B cell (primary cell): ENCODE results near the gene RAPGEF1. TPM values are rescaled to one million over a fixed set of nuclear protein-coding genes. Genes with fewer than 3 reads are reported as not detected.
A peak's percentile ranks its signal among the peaks of the same experiment; 100 is the strongest.

Experiments used
- ATAC-seq: fragments of 200-7000 bp; cut with Tn5 transposase; one replicate; pipeline ENCODE4 v1.10.0; 2021; ENCODE audit warnings: low read depth, mild to moderate bottlenecking, moderate number of reproducible peaks, moderate library complexity
- CTCF ChIA-PET: fragments of 350-600 bp; sonication (Branson Sonifier 250); formaldehyde crosslinking; loops from one replicate; lab custom pipeline; 2021; ENCODE audit warnings: antibody characterized with exemption, inconsistent platforms; lab: Charles Lee
- POLR2A ChIA-PET: fragments of 350-600 bp; sonication (Branson Sonifier 250); formaldehyde crosslinking; loops from one replicate; lab custom pipeline; 2021; ENCODE audit warnings: antibody characterized with exemption; lab: Charles Lee
- DNase-seq: peaks from one replicate; pipeline ENCODE4 v3.0.0; 2013
- H2AFZ ChIP-seq: 2 replicates; pipeline ENCODE4 v1.6.1; 2012; ENCODE audit warnings: mild to moderate bottlenecking, low read depth, low read length; ENCODE audit not compliant: insufficient read depth, poor library complexity, severe bottlenecking
- H3K27ac ChIP-seq, 2 donors: 1 replicate in 1 of 2; 2 replicates in 1 of 2; pipeline ENCODE4 v1.5.1; 2012 to 2013; ENCODE audit warnings: low read length in 2 of 2, mild to moderate bottlenecking in 2 of 2, moderate library complexity in 1 of 2
- H3K27me3 ChIP-seq, 4 experiments: fragments of 200-600 bp in 1 of 4; sonication (generic) in 1 of 4; replicated peaks in 1 of 4; 1 replicate in 2 of 4; 2 replicates in 2 of 4; pipeline versions ENCODE4 v1.6.1 to v1.7.0; 2013 to 2016; ENCODE audit warnings: low read length in 3 of 4, mild to moderate bottlenecking in 2 of 4, mixed read lengths in 1 of 4, moderate library complexity in 1 of 4; ENCODE audit not compliant: insufficient read depth in 4 of 4, control insufficient read depth in 3 of 4; ENCODE audit errors: control extremely low read depth in 1 of 4
- H3K36me3 ChIP-seq, 2 experiments: replicated peaks in 1 of 2; 1 replicate in 1 of 2; 2 replicates in 1 of 2; pipeline versions ENCODE4 v1.6.1 to v1.7.1; 2013; ENCODE audit warnings: low read length in 1 of 2; ENCODE audit not compliant: insufficient read depth in 2 of 2, control insufficient read depth in 1 of 2; ENCODE audit errors: control extremely low read depth in 1 of 2, extremely low read depth in 1 of 2
- H3K4me1 ChIP-seq, 2 donors: fragments of 200-600 bp in 1 of 2; sonication (generic) in 1 of 2; 1 replicate in 1 of 2; 2 replicates in 1 of 2; pipeline versions ENCODE4 v1.5.1 to v1.6.1; 2013 to 2017; ENCODE audit warnings: low read length in 2 of 2; ENCODE audit not compliant: control insufficient read depth in 2 of 2, insufficient read depth in 2 of 2
- H3K4me2 ChIP-seq: replicated peaks from 2 replicates; pipeline ENCODE3; 2012; ENCODE audit warnings: mild to moderate bottlenecking, low read depth, low read length; ENCODE audit not compliant: poor library complexity, severe bottlenecking
- H3K4me3 ChIP-seq, 5 experiments: fragments of 200-600 bp in 1 of 5; sonication (generic) in 1 of 5; 1 replicate in 3 of 5; 2 replicates in 2 of 5; pipeline versions ENCODE4 v1.5.1 to v1.7.0; 2011 to 2016; ENCODE audit warnings: low read length in 4 of 5, mild to moderate bottlenecking in 4 of 5, low read depth in 2 of 5, control low read depth in 1 of 5, moderate library complexity in 1 of 5; ENCODE audit not compliant: insufficient read depth in 1 of 5; ENCODE audit errors: control extremely low read depth in 1 of 5, extremely low read depth in 1 of 5
- H3K79me2 ChIP-seq: fragments of 200-600 bp; sonication (generic); one replicate; pipeline ENCODE4 v1.6.0; 2016; ENCODE audit warnings: low read length; ENCODE audit not compliant: control insufficient read depth, insufficient read depth
- H3K9ac ChIP-seq: fragments of 200-600 bp; sonication (generic); 2 replicates; pipeline ENCODE4 v1.6.1; 2017; ENCODE audit warnings: mild to moderate bottlenecking, low read length, moderate library complexity
- H3K9me3 ChIP-seq, 3 donors: one replicate each; pipeline versions ENCODE4 v1.6.1 to v1.7.1; 2013; ENCODE audit warnings: low read length in 2 of 3; ENCODE audit not compliant: control insufficient read depth in 2 of 3, insufficient read depth in 1 of 3; ENCODE audit errors: control extremely low read depth in 1 of 3
- H4K20me1 ChIP-seq: 2 replicates; pipeline ENCODE4 v1.6.0; 2012; ENCODE audit warnings: mild to moderate bottlenecking, low read length; ENCODE audit not compliant: insufficient read depth, control insufficient read depth, poor library complexity, severe bottlenecking
- H3K27ac Mint-ChIP-seq: one replicate; pipeline ENCODE4 v1.8.0; 2021; ENCODE audit warnings: mixed read lengths
- H3K27me3 Mint-ChIP-seq: one replicate; pipeline ENCODE4 v1.8.0; 2021; ENCODE audit warnings: mixed read lengths
- H3K4me1 Mint-ChIP-seq: one replicate; pipeline ENCODE4 v1.8.0; 2021; ENCODE audit warnings: mixed read lengths
- H3K4me3 Mint-ChIP-seq: one replicate; pipeline ENCODE4 v1.8.0; 2021; ENCODE audit warnings: mixed read lengths
- H3K9me3 Mint-ChIP-seq: one replicate; pipeline ENCODE4 v1.8.0; 2022; ENCODE audit warnings: mixed read lengths; ENCODE audit not compliant: insufficient read depth
- CTCF ChIP-seq: fragments of 200-600 bp; IDR thresholded peaks from one replicate; pipeline ENCODE4 v1.8.0; 2022; ENCODE audit warnings: antibody characterized with exemption, mild to moderate bottlenecking
- EZH2 ChIP-seq: IDR thresholded peaks from 2 replicates; pipeline ENCODE4 v1.6.1; 2012; ENCODE audit warnings: borderline replicate concordance, low read depth, mild to moderate bottlenecking, moderate library complexity, low read length; ENCODE audit not compliant: insufficient read depth, poor library complexity, severe bottlenecking
- WGBS: methylation state at CpG from one replicate; pipeline ENCODE4 v1.1.5; 2013; ENCODE audit warnings: missing lambda C conversion rate; ENCODE audit not compliant: insufficient coverage; 5-methylcytosine and 5-hydroxymethylcytosine counted together
- intact Hi-C: fragments of 100-400 bp; cut with micrococcal nuclease; formaldehyde crosslinking; loops from one replicate; pipeline ENCODE4 v1.10.0; 2022
- polyA plus RNA-seq: library from polyadenylated mRNA; depleted of rRNA; stranded (reverse); fragments of >200 nt; gene quantifications from 2 replicates; pipeline ENCODE4 v1.2.3, GENCODE V29; 2012
- total RNA-seq, 2 donors: library from RNA; stranded (reverse); fragments of 120-200 nt in 1 of 2; gene quantifications; 1 replicate in 1 of 2; 2 replicates in 1 of 2; pipeline versions ENCODE4 v1.2.3 to v1.2.4, GENCODE V29; 2013 to 2022

The RAPGEF1 gene
- total and polyA plus RNA-seq, 2 donors (not counting 1 experiment from before 2014, with no cell fraction given), result 134 to 447 TPM

GRCh38 chr9:131691969-131692611 is 47.8 kb downstream of the RAPGEF1 start:
- no peaks in the 10 kb centered on the region for H3K9me3 Mint-ChIP-seq
- ATAC-seq (no peak), DNase-seq (no peak)
- Histone ChIP-seq H3K9ac (no peak overlapping the region), H2AFZ (no peak overlapping the region), H4K20me1 (peaks cover 78% of the 10 kb centered on the region), H3K27ac (peak overlapping the region in 1 of 2 donors; percentile 14), H3K4me3 (no peak overlapping the region), H3K4me1 (peaks cover 47 to 50% of the 10 kb centered on the region in 2 donors), H3K79me2 (peaks cover 100% of the 10 kb centered on the region), H3K27me3 (no peaks in the 10 kb centered on the region), H3K9me3 (no peaks in the 10 kb centered on the region), H3K36me3 (peaks cover 0 to 8% of the 10 kb centered on the region in 2 experiments), H3K4me2 (no peak overlapping the region)
- H3K27ac Mint-ChIP-seq, result no peak overlapping the region
- intact Hi-C loops, result loop anchor here (5.0 kb wide), 1 partner anchor 35 kb away; no protein-coding TSS in a partner anchor
- WGBS, result 100% methylated on average over 2 of the region's 7 CpGs
- H3K27me3 Mint-ChIP-seq, result no peaks in the 10 kb centered on the region
- no peak overlapping the region for H3K4me3 Mint-ChIP-seq
- H3K4me1 Mint-ChIP-seq, result peaks cover 86% of the 10 kb centered on the region
- POLR2A ChIA-PET, result no interaction called here
- TF ChIP-seq EZH2 (no peak), CTCF (no peak)
- CTCF ChIA-PET, result interaction anchor here (1.6 kb wide), 1 partner anchor 13 kb away, joined by 9 read pairs; no protein-coding TSS in a partner anchor

- ChIA-PET POLR2A (no interaction called here), CTCF (interaction anchor here (1.6 kb wide), 1 partner anchor 12 kb away, joined by 9 read pairs; no protein-coding TSS in a partner anchor)
- Histone ChIP-seq H2AFZ (no peak overlapping the region), H4K20me1 (peaks cover 79% of the 10 kb centered on the region), H3K9me3 (no peaks in the 10 kb centered on the region), H3K27me3 (no peaks in the 10 kb centered on the region), H3K4me2 (peak overlapping the region; percentile 35), H3K79me2 (peaks cover 100% of the 10 kb centered on the region), H3K9ac (no peak overlapping the region), H3K4me1 (peaks cover 47 to 50% of the 10 kb centered on the region in 2 donors), H3K4me3 (no peak overlapping the region), H3K36me3 (peaks cover 0 to 7% of the 10 kb centered on the region in 2 experiments), H3K27ac (peak overlapping the region in 1 of 2 donors; percentile 52)
- Mint-ChIP-seq H3K4me3 (peak overlapping the region; percentile 30), H3K4me1 (peaks cover 86% of the 10 kb centered on the region), H3K9me3 (no peaks in the 10 kb centered on the region), H3K27ac (peak overlapping the region; percentile 68), H3K27me3 (no peaks in the 10 kb centered on the region)
- ATAC-seq, result no peak
- intact Hi-C loops, result loop anchor here (5.0 kb wide), 1 partner anchor 36 kb away; no protein-coding TSS in a partner anchor
- DNase-seq, result no peak
- no CpG with 5 or more reads among the region's 3 CpGs for WGBS
- TF ChIP-seq EZH2 (no peak), CTCF (no peak)
Measured at GRCh38 chr9:131690941-131691573, 48.8 kb downstream of the RAPGEF1 start.
